ENCODE results near the gene SLIRP.

DNA sequence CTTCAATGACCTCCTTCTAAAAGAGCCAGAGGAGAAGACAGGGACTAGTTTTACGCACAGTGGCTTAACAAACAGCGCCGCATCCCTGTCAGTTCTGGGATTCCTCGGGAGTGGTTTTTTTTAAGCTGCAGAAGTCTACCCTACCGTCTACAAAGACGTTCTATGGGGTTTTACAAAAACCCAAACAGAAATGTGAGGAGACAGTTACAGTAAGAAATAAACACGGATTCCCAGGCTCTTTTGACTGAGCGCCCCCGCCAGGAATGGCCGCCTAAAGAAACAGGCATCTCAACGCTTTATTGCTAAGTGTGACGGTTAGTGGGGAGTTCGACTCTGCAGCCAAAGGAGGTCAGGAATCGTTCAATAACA is 564 bp upstream of the SLIRP start:
- TF ChIP-seq, protein P1, sequence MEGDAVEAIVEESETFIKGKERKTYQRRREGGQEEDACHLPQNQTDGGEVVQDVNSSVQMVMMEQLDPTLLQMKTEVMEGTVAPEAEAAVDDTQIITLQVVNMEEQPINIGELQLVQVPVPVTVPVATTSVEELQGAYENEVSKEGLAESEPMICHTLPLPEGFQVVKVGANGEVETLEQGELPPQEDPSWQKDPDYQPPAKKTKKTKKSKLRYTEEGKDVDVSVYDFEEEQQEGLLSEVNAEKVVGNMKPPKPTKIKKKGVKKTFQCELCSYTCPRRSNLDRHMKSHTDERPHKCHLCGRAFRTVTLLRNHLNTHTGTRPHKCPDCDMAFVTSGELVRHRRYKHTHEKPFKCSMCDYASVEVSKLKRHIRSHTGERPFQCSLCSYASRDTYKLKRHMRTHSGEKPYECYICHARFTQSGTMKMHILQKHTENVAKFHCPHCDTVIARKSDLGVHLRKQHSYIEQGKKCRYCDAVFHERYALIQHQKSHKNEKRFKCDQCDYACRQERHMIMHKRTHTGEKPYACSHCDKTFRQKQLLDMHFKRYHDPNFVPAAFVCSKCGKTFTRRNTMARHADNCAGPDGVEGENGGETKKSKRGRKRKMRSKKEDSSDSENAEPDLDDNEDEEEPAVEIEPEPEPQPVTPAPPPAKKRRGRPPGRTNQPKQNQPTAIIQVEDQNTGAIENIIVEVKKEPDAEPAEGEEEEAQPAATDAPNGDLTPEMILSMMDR (conservative IDR thresholded peaks at IDR 0.05; ENCODE audit: low read depth, low read length) = peak; percentile 49
- TF ChIP-seq POLR2A (IDR thresholded peaks at IDR 0.05; ENCODE audit: low read depth, low read length) (no peak), CEBPB (IDR thresholded peaks at IDR 0.05; ENCODE audit: low read depth, low read length) (no peak), NFE2L2 (IDR thresholded peaks at IDR 0.05; ENCODE audit: low read depth, low read length) (no peak), RAD21 (IDR thresholded peaks at IDR 0.05; ENCODE audit: low read length) (peak; percentile 70), RCOR1 (IDR thresholded peaks at IDR 0.05; ENCODE audit: insufficient replicate concordance, low read length) (no peak), MAZ (IDR thresholded peaks at IDR 0.05; ENCODE audit: borderline replicate concordance, low read depth, low read length) (no peak), BHLHE40 (IDR thresholded peaks at IDR 0.05; ENCODE audit: low read depth, low read length) (no peak), MXI1 (IDR thresholded peaks at IDR 0.05; ENCODE audit: borderline replicate concordance, low read depth, low read length) (no peak), MAFK (IDR thresholded peaks at IDR 0.05; ENCODE audit: low read depth, low read length) (no peak), RFX5 (IDR thresholded peaks at IDR 0.05; ENCODE audit: low read depth, low read length) (no peak), CHD1 (IDR thresholded peaks at IDR 0.05; ENCODE audit: low read depth, low read length) (no peak)
- TF ChIP-seq, protein P2, sequence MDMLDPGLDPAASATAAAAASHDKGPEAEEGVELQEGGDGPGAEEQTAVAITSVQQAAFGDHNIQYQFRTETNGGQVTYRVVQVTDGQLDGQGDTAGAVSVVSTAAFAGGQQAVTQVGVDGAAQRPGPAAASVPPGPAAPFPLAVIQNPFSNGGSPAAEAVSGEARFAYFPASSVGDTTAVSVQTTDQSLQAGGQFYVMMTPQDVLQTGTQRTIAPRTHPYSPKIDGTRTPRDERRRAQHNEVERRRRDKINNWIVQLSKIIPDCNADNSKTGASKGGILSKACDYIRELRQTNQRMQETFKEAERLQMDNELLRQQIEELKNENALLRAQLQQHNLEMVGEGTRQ (IDR thresholded peaks at IDR 0.05; ENCODE audit: low read depth, low read length) = no peak
